Right lobe of liver (tissue), 4 donors: ENCODE data around the gene OR10A5.

Experiments
- CTCF ChIP-seq, 4 donors: fragments of 200-600 bp in 3 of 4; fragments of 450-650 bp in 1 of 4; IDR thresholded peaks; one replicate each; pipeline versions ENCODE4 v1.5.1 to v1.8.0; 2016 to 2022; ENCODE audit warnings: antibody characterized with exemption in 4 of 4, mild to moderate bottlenecking in 2 of 4
- POLR2A ChIP-seq: fragments of 450-650 bp; IDR thresholded peaks from one replicate; pipeline ENCODE4 v1.6.1; 2017; ENCODE audit warnings: antibody characterized with exemption, mild to moderate bottlenecking
- donor health status: DM: no; HTN: no; CAD: no.
- donor health status: DM: no; HTN: no; CAD: no.
- donor health status: DM: no; HTN: yes; CAD: no.

GRCh38 chr11:6834021-6834420 is 11.5 kb upstream of the OR10A5 start:
- TF ChIP-seq CTCF (IDR thresholded peaks at IDR 0.05) = no peak
- TF ChIP-seq POLR2A = no peak
